HepG2 (cell line): ENCODE data around the gene PPIG. TPM values are rescaled to one million over a fixed set of nuclear protein-coding genes. Genes with fewer than 3 reads are reported as not detected.

ENCODE experiments used
- ATAC-seq: fragments of 200-7000 bp; cut with Tn5 transposase; 3 replicates; pipeline ENCODE4 v1.9.1; 2020; ENCODE audit warnings: mild to moderate bottlenecking, moderate library complexity
- BruUV-seq: library from RNA; stranded (reverse); fragments of 400-500 nt; replicated peaks from 2 replicates; lab custom pipeline; 2021; lab: Mats Ljungman, UMichigan
- CTCF ChIA-PET: fragments of 300-600 bp; formaldehyde crosslinking; extraction: SDS; loops from one replicate; lab custom pipeline; 2021; ENCODE audit warnings: low total read pairs, inconsistent platforms, low intra/inter-chr PET ratio; lab: Yijun Ruan, JAX
- POLR2A ChIA-PET: fragments of 350-600 bp; sonication (Branson Sonifier 250); formaldehyde crosslinking; loops from one replicate; lab custom pipeline; 2020; ENCODE audit warnings: antibody characterized with exemption, inconsistent platforms; lab: Yijun Ruan, JAX
- DNase-seq: peaks from one replicate; pipeline ENCODE4 v3.0.0-alpha.2; 2015; ENCODE audit warnings: low spot score
- FAIRE-seq: peaks from 3 replicates; lab custom pipeline; 2011; peaks lifted over from hg19 to GRCh38; lab: Jason Lieb, UNC
- H2AFZ ChIP-seq: one replicate; pipeline ENCODE4 v1.6.1; 2011; ENCODE audit warnings: low read length, inconsistent platforms
- H3K27ac ChIP-seq: fragments of 300-600 bp; 3 replicates; pipeline ENCODE4 v1.8.0; 2011; ENCODE audit warnings: mixed run types, mild to moderate bottlenecking, mixed read lengths, low read length, inconsistent platforms; ENCODE audit not compliant: insufficient read depth; ENCODE audit errors: extremely low read length
- H3K27me3 ChIP-seq, 2 experiments: fragments of 200-600 bp in 1 of 2; 2 replicates in 1 of 2; 3 replicates in 1 of 2; pipeline versions ENCODE4 v1.6.0 to v1.8.0; 2011; ENCODE audit warnings: low read length in 2 of 2, mild to moderate bottlenecking in 2 of 2, moderate library complexity in 2 of 2, inconsistent platforms in 1 of 2; ENCODE audit not compliant: insufficient read depth in 2 of 2, control insufficient read depth in 1 of 2
- H3K36me3 ChIP-seq, 2 experiments: fragments of 200-600 bp in 1 of 2; replicated peaks in 1 of 2; 2 replicates in 1 of 2; 3 replicates in 1 of 2; pipeline versions ENCODE4 v1.5.1 to v1.8.0; 2011; ENCODE audit warnings: low read length in 2 of 2, inconsistent platforms in 1 of 2; ENCODE audit not compliant: insufficient read depth in 2 of 2, control insufficient read depth in 1 of 2
- H3K4me1 ChIP-seq: 2 replicates; pipeline ENCODE4 v1.5.1; 2012; ENCODE audit warnings: low read length, inconsistent platforms; ENCODE audit not compliant: insufficient read depth
- H3K4me2 ChIP-seq: 2 replicates; pipeline ENCODE4 v1.6.0; 2011; ENCODE audit warnings: low read depth, low read length, inconsistent platforms
- H3K4me3 ChIP-seq, 3 experiments: fragments of 200-600 bp in 1 of 3; sonication (generic), shearing (Covaris generic) in 1 of 3; replicated peaks in 1 of 3; 2 replicates each; pipeline ENCODE4 v1.5.1; 2011 to 2016; ENCODE audit warnings: low read length in 3 of 3, inconsistent platforms in 2 of 3, low read depth in 2 of 3, mild to moderate bottlenecking in 2 of 3, control low read depth in 1 of 3, mixed read lengths in 1 of 3; ENCODE audit not compliant: insufficient read depth in 1 of 3
- H3K79me2 ChIP-seq: one replicate; pipeline ENCODE4 v1.6.1; 2011; ENCODE audit warnings: low read length, inconsistent platforms; ENCODE audit not compliant: insufficient read depth
- H3K9ac ChIP-seq: 2 replicates; pipeline ENCODE4 v1.6.0; 2011; ENCODE audit warnings: mild to moderate bottlenecking, low read depth, low read length, inconsistent platforms; ENCODE audit not compliant: insufficient read depth
- H3K9me3 ChIP-seq: 2 replicates; pipeline ENCODE4 v1.5.1; 2012; ENCODE audit warnings: mild to moderate bottlenecking, low read length
- H4K20me1 ChIP-seq: 2 replicates; pipeline ENCODE4 v1.6.0; 2011; ENCODE audit warnings: inconsistent platforms, mild to moderate bottlenecking, low read length, moderate library complexity; ENCODE audit not compliant: insufficient read depth
- ATF4 ChIP-seq, 2 experiments: fragments of 450-650 bp in 1 of 2; sonication (generic) in 1 of 2; formaldehyde crosslinking; IDR thresholded peaks; 2 replicates each; pipeline versions ENCODE4 v1.5.0 to v1.8.0; 2020 to 2022; ENCODE audit warnings: mild to moderate bottlenecking in 1 of 2, missing genetic modification reagents in 1 of 2
- ETV5 ChIP-seq: IDR thresholded peaks from 2 replicates; pipeline ENCODE4 v1.6.1; 2018; ENCODE audit warnings: missing biosample characterization, missing genetic modification reagents, inconsistent platforms, borderline replicate concordance
- FIP1L1 ChIP-seq: fragments of 200-400 bp; formaldehyde crosslinking; IDR thresholded peaks from 2 replicates; pipeline ENCODE4 v1.6.1; 2018; ENCODE audit warnings: low read depth, mild to moderate bottlenecking, low read length, moderate library complexity, borderline replicate concordance; ENCODE audit not compliant: insufficient read depth
- HCFC1 ChIP-seq: fragments of 150-350 bp; IDR thresholded peaks from 2 replicates; pipeline ENCODE4 v1.6.1; 2014; ENCODE audit warnings: low read depth, low read length
- IKZF1 ChIP-seq: fragments of 450-650 bp; IDR thresholded peaks from 2 replicates; pipeline ENCODE4 v1.7.1; 2016
- KDM1A ChIP-seq: IDR thresholded peaks from 2 replicates; pipeline ENCODE4 v1.6.1; 2016; ENCODE audit warnings: missing compliant biosample characterization
- KLF15 ChIP-seq: sonication (generic); formaldehyde crosslinking; IDR thresholded peaks from 2 replicates; pipeline ENCODE4 v1.8.1; 2023; ENCODE audit warnings: borderline replicate concordance, mild to moderate bottlenecking, inconsistent platforms, missing genetic modification reagents, mixed read lengths
- LCORL ChIP-seq, 2 experiments: fragments of 450-650 bp in 1 of 2; sonication (generic) in 1 of 2; formaldehyde crosslinking in 1 of 2; IDR thresholded peaks; 2 replicates each; pipeline versions ENCODE4 v1.5.0 to v1.6.1; 2017 to 2020; ENCODE audit warnings: antibody characterized with exemption in 1 of 2, missing genetic modification reagents in 1 of 2
- MBNL3 ChIP-seq: fragments of 250-450 bp; sonication (Bioruptor Pico); conservative IDR thresholded peaks from 2 replicates; pipeline ENCODE4 v1.8.0; 2022; ENCODE audit warnings: mild to moderate bottlenecking, inconsistent platforms
- SP4 ChIP-seq: sonication (generic); formaldehyde crosslinking; IDR thresholded peaks from 2 replicates; pipeline ENCODE4 v1.8.1; 2023; ENCODE audit warnings: mild to moderate bottlenecking, missing genetic modification reagents
- SSRP1 ChIP-seq: IDR thresholded peaks from 2 replicates; pipeline ENCODE4 v1.6.1; 2016; ENCODE audit warnings: control low read depth
- STAT5B ChIP-seq: sonication (generic); formaldehyde crosslinking; IDR thresholded peaks from 2 replicates; pipeline ENCODE4 v1.4.0; 2020; ENCODE audit warnings: missing genetic modification reagents
- TARDBP ChIP-seq: sonication (generic); formaldehyde crosslinking; IDR thresholded peaks from 2 replicates; pipeline ENCODE4 v1.8.0; 2022; ENCODE audit warnings: mild to moderate bottlenecking, missing genetic modification reagents
- TBX3 ChIP-seq: fragments of 450-650 bp; IDR thresholded peaks from 2 replicates; pipeline ENCODE4 v1.6.1; 2017; ENCODE audit warnings: antibody characterized with exemption, mild to moderate bottlenecking, inconsistent platforms, borderline replicate concordance
- ZNF331 ChIP-seq: sonication (generic); formaldehyde crosslinking; IDR thresholded peaks from 2 replicates; pipeline ENCODE4 v1.4.0; 2020; ENCODE audit warnings: missing genetic modification reagents
- ZNF34 ChIP-seq: sonication (generic); formaldehyde crosslinking; IDR thresholded peaks from 2 replicates; pipeline ENCODE4 v1.4.0; 2020; ENCODE audit warnings: mild to moderate bottlenecking, missing genetic modification reagents, borderline replicate concordance
- ZNF512 ChIP-seq: sonication (generic); formaldehyde crosslinking; IDR thresholded peaks from 2 replicates; pipeline ENCODE4 v1.4.0; 2020; ENCODE audit warnings: mild to moderate bottlenecking, missing genetic modification reagents
- ZNF724P ChIP-seq: sonication (generic); formaldehyde crosslinking; IDR thresholded peaks from 2 replicates; pipeline ENCODE4 v1.8.0; 2022; ENCODE audit warnings: missing genetic modification reagents, borderline replicate concordance
- ZSCAN20 ChIP-seq: sonication (generic); formaldehyde crosslinking; IDR thresholded peaks from 2 replicates; pipeline ENCODE4 v1.4.0; 2020; ENCODE audit warnings: missing genetic modification reagents, mild to moderate bottlenecking, borderline replicate concordance
- WGBS: methylation state at CpG from one replicate; pipeline ENCODE4 v1.1.6; 2017; ENCODE audit warnings: low lambda C conversion rate; 5-methylcytosine and 5-hydroxymethylcytosine counted together
- in situ Hi-C: cut with HindIII; loops from 2 replicates; pipeline ENCODE4 v1.10.0; 2017; ENCODE audit warnings: low pct_unique_long_range_greater_than_20kb; ENCODE audit not compliant: extremely low pct_ligation_motif_present
- intact Hi-C: fragments of 100-400 bp; cut with micrococcal nuclease; formaldehyde crosslinking; loops from one replicate; pipeline ENCODE4 v1.10.0; 2022; ENCODE audit not compliant: unreplicated experiment
- polyA plus RNA-seq, 8 experiments: library from polyadenylated mRNA; depleted of rRNA in 3 of 8; stranded (reverse) in 7 of 8; unstranded in 1 of 8; fragments of >200 nt; fragmentation: Illumina TruSeq in 4 of 8; extraction: Trizol in 4 of 8; gene quantifications; 2 replicates each; pipeline versions ENCODE4 v1.2.1 to v1.2.3, GENCODE V29; 2011 to 2016; ENCODE audit warnings: low read depth in 4 of 8, missing spikeins in 1 of 8, mixed read lengths in 1 of 8; ENCODE audit not compliant: insufficient read depth in 1 of 8
- total RNA-seq, 5 experiments: library from RNA; depleted of rRNA; stranded (reverse); fragments of >200 nt; fragmentation: Illumina TruSeq; extraction: Trizol; gene quantifications; 2 replicates each; pipeline ENCODE4 v1.2.3, GENCODE V29; 2016; ENCODE audit warnings: low read depth in 1 of 5

Gene PPIG
- total and polyA plus RNA-seq, 2 of the 13 experiments (the other 11 are each of a cell fraction or from before 2014, with no cell fraction given), result 31.3 to 81.0 TPM

- DNase-seq (no peak), FAIRE-seq (no peak), ATAC-seq (peak; percentile 40; the same call in 1 of the 3 replicates)
- 33% methylated on average over 3 of the region's 3 CpGs for WGBS
- no peaks in the 10 kb centered on the region for H3K9me3 ChIP-seq
- BruUV-seq, result no TSS peak
- no peaks in the 10 kb centered on the region for H3K4me1 ChIP-seq
- H3K79me2 ChIP-seq, result no peaks in the 10 kb centered on the region
- ChIA-PET POLR2A (no interaction called here), CTCF (no interaction called here)
- H3K27me3 ChIP-seq, result no peaks in the 10 kb centered on the region
- no peak overlapping the region for H3K4me2 ChIP-seq
- in situ Hi-C loops, result no loop called here
- H3K9ac ChIP-seq, result no peak overlapping the region
- H2AFZ ChIP-seq, result no peak overlapping the region
- intact Hi-C loops, result no loop called here
- H3K27ac ChIP-seq, result no peak overlapping the region
- TF ChIP-seq ETV5 (CRISPR knock-in tag) (no peak), TBX3 (no peak), HCFC1 (no peak), SSRP1 (CRISPR knock-in tag) (no peak), IKZF1 (0 out of 2 replicates have a peak, but pooled peaks have one; percentile 78), ZNF512 (CRISPR knock-in tag) (peak; percentile 89; the same call in 1 of the 2 replicates), KDM1A (CRISPR knock-in tag) (no peak)
- H4K20me1 ChIP-seq, result no peaks in the 10 kb centered on the region
- no peaks in the 10 kb centered on the region for H3K36me3 ChIP-seq
- H3K4me3 ChIP-seq, result no peak overlapping the region
Observed at GRCh38 chr2:169656164-169656563, 72.0 kb downstream of the PPIG start.

- intact Hi-C loops (no loop called here), in situ Hi-C loops (no loop called here)
- Histone ChIP-seq H3K9ac (no peak overlapping the region), H3K4me3 (no peak overlapping the region), H3K27me3 (no peaks in the 10 kb centered on the region), H3K4me2 (no peak overlapping the region), H3K9me3 (no peaks in the 10 kb centered on the region), H3K4me1 (no peaks in the 10 kb centered on the region), H4K20me1 (no peaks in the 10 kb centered on the region), H3K36me3 (no peaks in the 10 kb centered on the region), H2AFZ (no peak overlapping the region), H3K27ac (no peak overlapping the region), H3K79me2 (no peaks in the 10 kb centered on the region)
- ATAC-seq (no peak), DNase-seq (no peak), FAIRE-seq (no peak)
- POLR2A ChIA-PET, result no interaction called here
- 84% methylated on average over 1 of the region's 1 CpG for WGBS
- CTCF ChIA-PET, result no interaction called here
- no TSS peak for BruUV-seq
- TF ChIP-seq ZSCAN20 (no peak), ZNF34 (CRISPR knock-in tag) (no peak), TARDBP (CRISPR knock-in tag) (no peak), ATF4 (CRISPR knock-in tag; IDR thresholded peaks at IDR 0.05) (no peak), ZNF724P (CRISPR knock-in tag) (no peak), LCORL (IDR thresholded peaks at IDR 0.05) (no peak), LCORL (CRISPR knock-in tag; IDR thresholded peaks at IDR 0.05) (no peak), KLF15 (CRISPR knock-in tag) (no peak), SP4 (CRISPR knock-in tag) (no peak), ZNF331 (CRISPR knock-in tag) (no peak), FIP1L1 (no peak), STAT5B (no peak), MBNL3 (CRISPR knock-in tag) (no peak)
Observed at GRCh38 chr2:169658877-169659276, 74.7 kb downstream of the PPIG start.
